K562 (cell line): Measurements from ENCODE around the gene TRIM14. TPM values are rescaled to one million over a fixed set of nuclear protein-coding genes. Genes with fewer than 3 reads are reported as not detected.
A peak's percentile ranks its signal among the peaks of the same experiment; 100 is the strongest.

Experiments
- BCL6 ChIP-seq: fragments of 250-450 bp; sonication (Bioruptor Pico); IDR thresholded peaks from 2 replicates; pipeline ENCODE4 v1.4.0; 2020
- CBX2 ChIP-seq: fragments of 200-600 bp; sonication (generic); IDR thresholded peaks from one replicate; pipeline ENCODE4 v1.6.1; 2012; ENCODE audit warnings: mild to moderate bottlenecking, low read length, inconsistent platforms; ENCODE audit not compliant: insufficient read depth, poor library complexity, severe bottlenecking
- CBX5 ChIP-seq: IDR thresholded peaks from 2 replicates; pipeline ENCODE4 v1.6.1; 2014; ENCODE audit warnings: low read depth, borderline replicate concordance
- DMBX1 ChIP-seq: fragments of 250-450 bp; sonication (Bioruptor Pico); IDR thresholded peaks from 2 replicates; pipeline ENCODE4 v1.8.0; 2022; ENCODE audit warnings: inconsistent platforms, mild to moderate bottlenecking, moderate library complexity, borderline replicate concordance
- FOXJ2 ChIP-seq: fragments of 200-800 bp; sonication (Bioruptor generic); IDR thresholded peaks from 2 replicates; pipeline ENCODE4 v1.6.1; 2016; ENCODE audit warnings: missing genetic modification characterization, missing compliant biosample characterization
- FOXJ3 ChIP-seq: sonication (generic); formaldehyde crosslinking; IDR thresholded peaks from 2 replicates; pipeline ENCODE4 v1.4.0; 2020; ENCODE audit warnings: mild to moderate bottlenecking, missing genetic modification reagents
- GABPB2 ChIP-seq: fragments of 250-450 bp; sonication (Bioruptor Pico); conservative IDR thresholded peaks from 2 replicates; pipeline ENCODE4 v1.5.1; 2021; ENCODE audit warnings: mild to moderate bottlenecking
- KDM2B ChIP-seq: fragments of 250-450 bp; sonication (Bioruptor Pico); IDR thresholded peaks from 2 replicates; pipeline ENCODE4 v1.8.0; 2021; ENCODE audit warnings: mild to moderate bottlenecking, moderate library complexity
- MIER1 ChIP-seq: fragments of 450-650 bp; IDR thresholded peaks from 2 replicates; pipeline ENCODE4 v1.6.1; 2016; ENCODE audit warnings: antibody characterized with exemption, mild to moderate bottlenecking, low read depth
- MYNN ChIP-seq, 2 experiments: sonication (generic); formaldehyde crosslinking in 1 of 2; IDR thresholded peaks; 2 replicates each; pipeline versions ENCODE4 v1.5.0 to v1.6.1; 2016 to 2020; ENCODE audit warnings: antibody characterized with exemption in 1 of 2, missing genetic modification reagents in 1 of 2
- RBM14 ChIP-seq: fragments of 200-400 bp; formaldehyde crosslinking; IDR thresholded peaks from 2 replicates; pipeline ENCODE4 v1.6.1; 2018; ENCODE audit warnings: low read depth, mild to moderate bottlenecking, low read length, moderate library complexity, borderline replicate concordance; ENCODE audit not compliant: insufficient read depth
- SIN3B ChIP-seq: fragments of 450-650 bp; IDR thresholded peaks from 2 replicates; pipeline ENCODE4 v1.6.1; 2017; ENCODE audit warnings: low read depth, mild to moderate bottlenecking, moderate library complexity
- SMARCA5 ChIP-seq: fragments of 450-650 bp; IDR thresholded peaks from 2 replicates; pipeline ENCODE4 v1.6.1; 2016
- SUPT5H ChIP-seq: fragments of 450-650 bp; IDR thresholded peaks from 2 replicates; pipeline ENCODE4 v1.6.1; 2016
- TBL1XR1 ChIP-seq, 2 experiments: IDR thresholded peaks; 2 replicates each; pipeline ENCODE4 v1.6.1; 2012; ENCODE audit warnings: improper control_type of control experiment in 2 of 2, low read length in 2 of 2, mild to moderate bottlenecking in 1 of 2
- ZNF165 ChIP-seq: fragments of 250-450 bp; sonication (Bioruptor Pico); IDR thresholded peaks from 2 replicates; pipeline ENCODE4 v1.4.0; 2020; ENCODE audit warnings: borderline replicate concordance
- ZNF57 ChIP-seq: fragments of 450-650 bp; formaldehyde crosslinking; IDR thresholded peaks from 2 replicates; pipeline ENCODE4 v1.4.0; 2020; ENCODE audit warnings: mild to moderate bottlenecking, moderate library complexity
- ZNF644 ChIP-seq: fragments of 200-800 bp; sonication (Bioruptor generic); IDR thresholded peaks from 2 replicates; pipeline ENCODE4 v1.6.1; 2016; ENCODE audit warnings: low read depth, missing genetic modification characterization, missing compliant biosample characterization
- polyA plus RNA-seq, 8 experiments: library from polyadenylated mRNA; depleted of rRNA in 4 of 8; stranded (reverse) in 5 of 8; unstranded in 3 of 8; fragments of >200 nt; fragmentation: Nextera tagmentation in 2 of 8; fragmentation: Illumina TruSeq in 1 of 8; extraction: Ambion mirVana in 2 of 8; extraction: Trizol in 1 of 8; gene quantifications; 2 replicates each; pipeline versions ENCODE4 v1.2.1 to v1.2.3, GENCODE V29; 2011 to 2014; ENCODE audit warnings: inconsistent platforms in 1 of 8, missing spikeins in 1 of 8
- total RNA-seq, 7 experiments: library from RNA; depleted of rRNA in 6 of 7; stranded (reverse); fragments of >200 nt in 6 of 7; fragmentation: Illumina TruSeq in 2 of 7; extraction: Trizol in 2 of 7; gene quantifications; 2 replicates each; pipeline versions ENCODE4 v1.2.1 to v1.2.3, GENCODE V29; 2011 to 2021; ENCODE audit warnings: low replicate concordance in 1 of 7
- TF ChIP-seq, protein P1 (sequence below): IDR thresholded peaks from 2 replicates; pipeline ENCODE4 v1.6.1; 2016; ENCODE audit warnings: missing genetic modification characterization, missing compliant biosample characterization
- TF ChIP-seq, protein P2 (sequence below): IDR thresholded peaks from 3 replicates; pipeline ENCODE4 v1.6.1; 2011; ENCODE audit warnings: borderline replicate concordance, mild to moderate bottlenecking, moderate library complexity; ENCODE audit not compliant: insufficient read length; ENCODE audit errors: extremely low read depth
- TF ChIP-seq, protein P3 (sequence below): fragments of 200-400 bp; formaldehyde crosslinking; IDR thresholded peaks from 2 replicates; pipeline ENCODE4 v1.6.1; 2017; ENCODE audit warnings: mild to moderate bottlenecking, low read depth, low read length, moderate library complexity

TRIM14 gene
- total and polyA plus RNA-seq, 9 of the 15 experiments (the other 6 are each of a cell fraction or from before 2014, with no cell fraction given), result 7.6 to 41.0 (median 17.9) TPM

DNA sequence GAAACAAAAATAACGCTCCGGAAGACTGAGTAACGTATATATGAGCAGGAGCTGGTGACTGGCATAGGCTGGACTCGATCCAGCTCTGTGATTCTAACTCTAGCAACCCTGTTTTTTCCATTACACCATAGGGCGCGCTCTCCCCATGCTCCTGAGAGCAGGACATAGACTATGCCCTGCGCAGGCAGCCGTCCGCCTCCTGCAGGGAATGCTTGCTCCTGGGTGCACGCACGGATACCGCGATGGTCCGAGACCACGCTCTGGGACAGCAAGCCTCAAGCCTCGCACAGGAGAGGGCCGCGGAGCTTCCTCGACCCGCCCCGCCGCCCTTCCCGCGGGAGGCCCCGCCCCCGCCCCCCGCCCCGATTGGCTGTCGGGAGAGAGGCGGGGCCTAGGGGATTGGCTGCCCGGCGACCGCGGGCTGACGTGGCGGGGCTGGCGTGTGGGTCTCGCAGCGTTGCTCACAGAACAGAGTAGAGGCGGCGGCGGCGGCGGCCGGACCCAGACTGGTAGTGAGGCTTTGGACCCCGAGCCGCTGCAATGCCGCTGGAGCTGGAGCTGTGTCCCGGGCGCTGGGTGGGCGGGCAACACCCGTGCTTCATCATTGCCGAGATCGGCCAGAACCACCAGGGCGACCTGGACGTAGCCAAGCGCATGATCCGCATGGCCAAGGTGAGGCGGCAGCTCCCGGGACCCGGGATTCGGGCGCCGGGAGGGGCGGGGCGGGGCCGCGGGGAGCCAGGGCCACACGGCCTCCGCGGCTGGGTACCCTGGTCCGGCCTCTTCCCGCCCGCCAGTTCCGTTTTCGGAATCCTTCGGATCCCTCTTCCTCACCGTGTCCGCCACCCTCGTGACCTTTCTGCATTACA is 62.5 kb downstream of the TRIM14 start, which contains the start of gene NANS (continued):
- TF ChIP-seq, protein P1, sequence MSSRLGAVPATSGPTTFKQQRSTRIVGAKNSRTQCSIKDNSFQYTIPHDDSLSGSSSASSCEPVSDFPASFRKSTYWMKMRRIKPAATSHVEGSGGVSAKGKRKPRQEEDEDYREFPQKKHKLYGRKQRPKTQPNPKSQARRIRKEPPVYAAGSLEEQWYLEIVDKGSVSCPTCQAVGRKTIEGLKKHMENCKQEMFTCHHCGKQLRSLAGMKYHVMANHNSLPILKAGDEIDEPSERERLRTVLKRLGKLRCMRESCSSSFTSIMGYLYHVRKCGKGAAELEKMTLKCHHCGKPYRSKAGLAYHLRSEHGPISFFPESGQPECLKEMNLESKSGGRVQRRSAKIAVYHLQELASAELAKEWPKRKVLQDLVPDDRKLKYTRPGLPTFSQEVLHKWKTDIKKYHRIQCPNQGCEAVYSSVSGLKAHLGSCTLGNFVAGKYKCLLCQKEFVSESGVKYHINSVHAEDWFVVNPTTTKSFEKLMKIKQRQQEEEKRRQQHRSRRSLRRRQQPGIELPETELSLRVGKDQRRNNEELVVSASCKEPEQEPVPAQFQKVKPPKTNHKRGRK (tag), result no peak
- TF ChIP-seq KDM2B (peak; percentile 74; the same call in 1 of the 2 replicates), SMARCA5 (no peak), ZNF165 (CRISPR knock-in tag) (no peak), SUPT5H (peak; percentile 95), CBX2 (no peak), GABPB2 (no peak), FOXJ3 (CRISPR knock-in tag) (no peak), ZNF57 (CRISPR knock-in tag) (no peak), DMBX1 (no peak), SIN3B (peak; percentile 36; the same call in 1 of the 2 replicates), RBM14 (0 out of 2 replicates have a peak, but pooled peaks have one; percentile 31), TBL1XR1 (IDR thresholded peaks at IDR 0.05; ENCODE audit: low read length in 2 of 2) (no peak), FOXJ2 (tag) (no peak), MYNN (IDR thresholded peaks at IDR 0.05) (no peak), MYNN (CRISPR knock-in tag; IDR thresholded peaks at IDR 0.05) (no peak), CBX5 (no peak), BCL6 (CRISPR knock-in tag) (no peak), MIER1 (no peak), ZNF644 (tag) (no peak; the same call in 1 of the 2 replicates)
- TF ChIP-seq, protein P2, sequence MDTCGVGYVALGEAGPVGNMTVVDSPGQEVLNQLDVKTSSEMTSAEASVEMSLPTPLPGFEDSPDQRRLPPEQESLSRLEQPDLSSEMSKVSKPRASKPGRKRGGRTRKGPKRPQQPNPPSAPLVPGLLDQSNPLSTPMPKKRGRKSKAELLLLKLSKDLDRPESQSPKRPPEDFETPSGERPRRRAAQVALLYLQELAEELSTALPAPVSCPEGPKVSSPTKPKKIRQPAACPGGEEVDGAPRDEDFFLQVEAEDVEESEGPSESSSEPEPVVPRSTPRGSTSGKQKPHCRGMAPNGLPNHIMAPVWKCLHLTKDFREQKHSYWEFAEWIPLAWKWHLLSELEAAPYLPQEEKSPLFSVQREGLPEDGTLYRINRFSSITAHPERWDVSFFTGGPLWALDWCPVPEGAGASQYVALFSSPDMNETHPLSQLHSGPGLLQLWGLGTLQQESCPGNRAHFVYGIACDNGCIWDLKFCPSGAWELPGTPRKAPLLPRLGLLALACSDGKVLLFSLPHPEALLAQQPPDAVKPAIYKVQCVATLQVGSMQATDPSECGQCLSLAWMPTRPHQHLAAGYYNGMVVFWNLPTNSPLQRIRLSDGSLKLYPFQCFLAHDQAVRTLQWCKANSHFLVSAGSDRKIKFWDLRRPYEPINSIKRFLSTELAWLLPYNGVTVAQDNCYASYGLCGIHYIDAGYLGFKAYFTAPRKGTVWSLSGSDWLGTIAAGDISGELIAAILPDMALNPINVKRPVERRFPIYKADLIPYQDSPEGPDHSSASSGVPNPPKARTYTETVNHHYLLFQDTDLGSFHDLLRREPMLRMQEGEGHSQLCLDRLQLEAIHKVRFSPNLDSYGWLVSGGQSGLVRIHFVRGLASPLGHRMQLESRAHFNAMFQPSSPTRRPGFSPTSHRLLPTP, result peak; percentile 52
- TF ChIP-seq, protein P3, sequence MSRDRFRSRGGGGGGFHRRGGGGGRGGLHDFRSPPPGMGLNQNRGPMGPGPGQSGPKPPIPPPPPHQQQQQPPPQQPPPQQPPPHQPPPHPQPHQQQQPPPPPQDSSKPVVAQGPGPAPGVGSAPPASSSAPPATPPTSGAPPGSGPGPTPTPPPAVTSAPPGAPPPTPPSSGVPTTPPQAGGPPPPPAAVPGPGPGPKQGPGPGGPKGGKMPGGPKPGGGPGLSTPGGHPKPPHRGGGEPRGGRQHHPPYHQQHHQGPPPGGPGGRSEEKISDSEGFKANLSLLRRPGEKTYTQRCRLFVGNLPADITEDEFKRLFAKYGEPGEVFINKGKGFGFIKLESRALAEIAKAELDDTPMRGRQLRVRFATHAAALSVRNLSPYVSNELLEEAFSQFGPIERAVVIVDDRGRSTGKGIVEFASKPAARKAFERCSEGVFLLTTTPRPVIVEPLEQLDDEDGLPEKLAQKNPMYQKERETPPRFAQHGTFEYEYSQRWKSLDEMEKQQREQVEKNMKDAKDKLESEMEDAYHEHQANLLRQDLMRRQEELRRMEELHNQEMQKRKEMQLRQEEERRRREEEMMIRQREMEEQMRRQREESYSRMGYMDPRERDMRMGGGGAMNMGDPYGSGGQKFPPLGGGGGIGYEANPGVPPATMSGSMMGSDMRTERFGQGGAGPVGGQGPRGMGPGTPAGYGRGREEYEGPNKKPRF, result no peak
